MCF 10A (cell line): ENCODE results near the gene SMOC2. TPM values are rescaled to one million over a fixed set of nuclear protein-coding genes. Genes with fewer than 3 reads are reported as not detected.

Experiments
- BruUV-seq: library from RNA; stranded (reverse); fragments of 400-500 nt; replicated peaks from 2 replicates; lab custom pipeline; 2021; lab: Mats Ljungman, UMichigan
- CTCF ChIA-PET: fragments of 300-600 bp; sonication (Branson Sonifier 250); formaldehyde crosslinking; extraction: SDS; loops from one replicate; lab custom pipeline; 2021; ENCODE audit warnings: antibody characterized with exemption, inconsistent platforms; lab: Yijun Ruan, JAX
- POLR2A ChIA-PET: fragments of 300-600, 350-650 bp; sonication (Branson Sonifier 250); formaldehyde crosslinking; extraction: SDS; loops from one replicate; lab custom pipeline; 2020; ENCODE audit warnings: antibody characterized with exemption, inconsistent platforms; lab: Yijun Ruan, JAX
- DNase-seq: peaks from one replicate; pipeline ENCODE4 v3.0.0-alpha.2; 2018; ENCODE audit not compliant: unreplicated experiment
- H3K27ac Mint-ChIP-seq: one replicate; pipeline ENCODE4 v1.8.0; 2022; ENCODE audit warnings: mild to moderate bottlenecking, low read depth, mixed read lengths; ENCODE audit not compliant: unreplicated experiment
- H3K27me3 Mint-ChIP-seq: one replicate; pipeline ENCODE4 v1.8.0; 2022; ENCODE audit warnings: mixed read lengths; ENCODE audit not compliant: insufficient read depth, unreplicated experiment
- H3K36me3 Mint-ChIP-seq: one replicate; pipeline ENCODE4 v1.8.0; 2022; ENCODE audit warnings: mild to moderate bottlenecking, moderate library complexity, mixed read lengths; ENCODE audit not compliant: insufficient read depth, unreplicated experiment
- H3K4me1 Mint-ChIP-seq: one replicate; pipeline ENCODE4 v1.8.0; 2022; ENCODE audit warnings: mixed read lengths; ENCODE audit not compliant: insufficient read depth, unreplicated experiment
- H3K4me3 Mint-ChIP-seq: one replicate; pipeline ENCODE4 v1.8.0; 2022; ENCODE audit warnings: mild to moderate bottlenecking, moderate library complexity, mixed read lengths; ENCODE audit not compliant: unreplicated experiment
- H3K9me3 Mint-ChIP-seq: one replicate; pipeline ENCODE4 v1.8.0; 2022; ENCODE audit warnings: mixed read lengths; ENCODE audit not compliant: unreplicated experiment
- intact Hi-C: fragments of 100-400 bp; cut with micrococcal nuclease; formaldehyde crosslinking; loops from 2 replicates; pipeline ENCODE4 v1.14.1; 2022
- total RNA-seq: library from RNA; stranded (reverse); gene quantifications from 2 replicates; pipeline ENCODE4 v1.2.3, GENCODE V29; 2022
- TF ChIP-seq, protein P1 (sequence below): fragments of 200-600 bp; IDR thresholded peaks from one replicate; pipeline ENCODE4 v1.8.0; 2022; ENCODE audit warnings: antibody characterized with exemption, mild to moderate bottlenecking; ENCODE audit not compliant: unreplicated experiment

SMOC2 gene
- total RNA-seq, 1 experiment from 2014 or later: not detected

DNA sequence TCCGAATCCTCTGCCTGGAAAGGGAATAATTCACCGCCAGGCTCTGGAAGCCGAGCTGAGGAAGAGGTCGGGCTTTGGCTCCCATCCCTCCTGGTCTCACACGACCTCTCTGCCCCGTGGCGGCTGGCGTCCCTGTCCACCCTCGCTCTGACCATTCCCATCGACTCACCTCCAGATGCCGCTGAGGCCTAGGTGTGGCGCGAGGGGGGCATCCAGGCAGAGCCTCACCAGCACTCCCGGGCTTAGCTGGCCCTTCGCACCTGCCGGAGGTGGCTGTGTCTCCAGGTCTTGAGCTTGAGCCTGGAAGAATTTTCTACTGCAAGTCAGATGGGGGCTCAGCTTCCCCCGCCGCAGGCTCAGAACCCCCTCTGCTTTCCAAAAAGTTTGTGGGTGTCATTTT is 28.5 kb upstream of the SMOC2 start:
- H3K27ac Mint-ChIP-seq: no peak overlapping the region
- DNase-seq: no peak
- POLR2A ChIA-PET: no interaction called here
- H3K9me3 Mint-ChIP-seq: no peaks in the 10 kb centered on the region
- no peaks in the 10 kb centered on the region for H3K4me1 Mint-ChIP-seq
- intact Hi-C loops: no loop called here
- H3K27me3 Mint-ChIP-seq: peaks cover 49% of the 10 kb centered on the region
- H3K36me3 Mint-ChIP-seq: no peaks in the 10 kb centered on the region
- H3K4me3 Mint-ChIP-seq: no peak overlapping the region
- CTCF ChIA-PET: no interaction called here
- TF ChIP-seq, protein P1, sequence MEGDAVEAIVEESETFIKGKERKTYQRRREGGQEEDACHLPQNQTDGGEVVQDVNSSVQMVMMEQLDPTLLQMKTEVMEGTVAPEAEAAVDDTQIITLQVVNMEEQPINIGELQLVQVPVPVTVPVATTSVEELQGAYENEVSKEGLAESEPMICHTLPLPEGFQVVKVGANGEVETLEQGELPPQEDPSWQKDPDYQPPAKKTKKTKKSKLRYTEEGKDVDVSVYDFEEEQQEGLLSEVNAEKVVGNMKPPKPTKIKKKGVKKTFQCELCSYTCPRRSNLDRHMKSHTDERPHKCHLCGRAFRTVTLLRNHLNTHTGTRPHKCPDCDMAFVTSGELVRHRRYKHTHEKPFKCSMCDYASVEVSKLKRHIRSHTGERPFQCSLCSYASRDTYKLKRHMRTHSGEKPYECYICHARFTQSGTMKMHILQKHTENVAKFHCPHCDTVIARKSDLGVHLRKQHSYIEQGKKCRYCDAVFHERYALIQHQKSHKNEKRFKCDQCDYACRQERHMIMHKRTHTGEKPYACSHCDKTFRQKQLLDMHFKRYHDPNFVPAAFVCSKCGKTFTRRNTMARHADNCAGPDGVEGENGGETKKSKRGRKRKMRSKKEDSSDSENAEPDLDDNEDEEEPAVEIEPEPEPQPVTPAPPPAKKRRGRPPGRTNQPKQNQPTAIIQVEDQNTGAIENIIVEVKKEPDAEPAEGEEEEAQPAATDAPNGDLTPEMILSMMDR: no peak
- no TSS peak for BruUV-seq

DNA sequence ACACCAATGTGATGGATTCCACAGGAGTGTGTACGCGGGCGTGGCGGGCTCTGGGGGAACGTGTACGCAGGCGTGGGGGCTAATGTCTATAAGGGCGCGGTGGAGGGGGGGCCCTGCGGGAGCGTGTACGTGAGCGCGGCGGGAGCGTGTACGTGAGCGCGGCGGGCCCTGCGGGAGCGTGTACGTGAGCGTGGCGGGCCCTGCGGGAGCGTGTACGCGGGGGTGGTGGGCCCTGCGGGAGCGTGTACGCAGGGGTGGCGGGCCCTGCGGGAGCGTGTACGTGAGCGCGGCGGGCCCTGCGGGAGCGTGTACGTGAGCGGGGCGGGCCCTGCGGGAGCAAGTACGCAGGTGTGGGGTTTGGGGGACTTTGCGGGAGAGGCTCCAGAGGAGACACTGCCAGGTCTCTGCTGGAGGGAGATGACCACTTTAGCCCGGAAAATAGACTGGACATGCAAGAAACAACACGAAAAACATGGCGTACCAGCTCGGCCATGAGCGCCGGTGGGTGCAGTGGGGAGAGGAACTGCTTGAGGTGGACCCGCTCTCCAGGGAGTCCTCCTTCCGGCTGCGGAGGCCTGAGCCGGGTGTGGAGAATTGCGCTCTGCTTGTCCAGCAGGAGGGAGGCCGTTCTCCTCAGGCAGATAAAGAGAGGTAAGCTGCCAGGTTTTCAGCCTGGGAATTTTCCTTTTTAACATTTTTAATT is 27.8 kb upstream of the SMOC2 start:
- H3K27ac Mint-ChIP-seq: no peak overlapping the region
- BruUV-seq: no TSS peak

DNA sequence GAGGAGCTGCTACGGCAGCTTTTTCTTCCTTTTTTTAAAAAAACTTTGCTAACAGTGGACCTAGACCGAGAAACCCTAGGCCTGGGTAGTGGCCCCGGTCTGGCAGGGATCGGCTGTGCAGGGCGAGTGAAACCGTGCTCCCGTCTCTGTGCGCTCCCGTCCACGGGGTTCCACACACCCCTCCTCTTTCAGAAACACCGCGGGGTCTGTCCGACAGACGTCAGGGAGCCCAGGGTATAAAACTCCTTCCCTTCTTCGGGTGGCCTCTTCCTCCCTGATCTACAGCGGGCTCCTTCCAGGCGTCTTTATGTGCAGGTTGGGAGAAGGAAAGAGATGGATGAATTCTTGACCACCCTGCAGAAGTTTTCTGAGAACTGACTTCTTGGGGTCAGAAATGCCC is 27.1 kb upstream of the SMOC2 start:
- H3K9me3 Mint-ChIP-seq: no peaks in the 10 kb centered on the region
- CTCF ChIA-PET: no interaction called here
- BruUV-seq: no TSS peak

More for the DNA sequence above, 27.8 kb upstream of the SMOC2 start:
- ChIA-PET POLR2A (interaction anchor here (0.6 kb wide), 1 partner anchor 284 kb away, joined by 3 read pairs; no protein-coding TSS in a partner anchor), CTCF (no interaction called here)
- Mint-ChIP-seq H3K4me1 (no peaks in the 10 kb centered on the region), H3K36me3 (no peaks in the 10 kb centered on the region), H3K4me3 (no peak overlapping the region), H3K9me3 (no peaks in the 10 kb centered on the region), H3K27me3 (peaks cover 49% of the 10 kb centered on the region)
- TF ChIP-seq, protein P1: no peak
- no peak for DNase-seq
- intact Hi-C loops: no loop called here

DNA sequence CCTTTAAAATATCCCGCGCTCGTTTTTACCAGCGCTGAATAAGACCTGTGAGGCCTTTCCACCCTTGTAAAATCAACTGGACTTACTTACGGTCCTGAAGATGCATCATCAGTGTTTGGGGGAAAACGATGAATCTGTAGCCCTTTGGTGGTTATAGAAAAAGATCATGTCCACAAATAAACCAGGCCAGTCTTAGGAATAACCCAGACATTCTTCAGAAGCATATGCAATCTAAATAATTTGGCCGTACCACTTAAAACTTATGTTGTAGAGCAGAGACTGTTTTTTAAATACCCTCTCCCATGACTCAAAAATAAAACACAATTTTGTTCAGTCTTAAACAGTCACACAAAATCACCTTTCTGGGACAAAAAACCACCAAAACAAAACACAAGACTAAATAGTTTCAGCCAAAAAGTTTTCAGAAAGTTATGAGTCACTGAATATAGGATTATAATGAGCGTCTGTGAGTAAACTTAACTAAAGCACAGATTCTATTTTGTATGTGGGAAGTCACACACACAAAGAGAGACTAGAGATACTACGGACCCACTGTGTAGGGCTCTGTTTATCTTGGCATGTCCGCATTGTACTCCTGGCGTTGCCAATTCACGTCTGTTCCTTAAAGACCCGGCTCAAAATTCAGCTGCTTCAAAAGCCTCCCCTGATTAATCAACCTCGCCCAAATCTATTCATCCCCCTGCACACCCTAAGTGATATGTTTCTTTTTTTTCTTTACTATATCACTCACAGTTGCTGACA is 26.5 kb upstream of the SMOC2 start:
- Mint-ChIP-seq H3K27ac (no peak overlapping the region), H3K4me3 (no peak overlapping the region), H3K27me3 (peaks cover 59% of the 10 kb centered on the region), H3K4me1 (no peaks in the 10 kb centered on the region), H3K9me3 (no peaks in the 10 kb centered on the region), H3K36me3 (no peaks in the 10 kb centered on the region)
- BruUV-seq: no TSS peak
- ChIA-PET CTCF (no interaction called here), POLR2A (no interaction called here)
- TF ChIP-seq, protein P1: no peak
- intact Hi-C loops: no loop called here
- no peak for DNase-seq

More for the DNA sequence above, 27.1 kb upstream of the SMOC2 start:
- POLR2A ChIA-PET: interaction anchor here (0.6 kb wide), 1 partner anchor 284 kb away, joined by 3 read pairs; no protein-coding TSS in a partner anchor
- H3K4me3 Mint-ChIP-seq: no peak overlapping the region
- no peak overlapping the region for H3K27ac Mint-ChIP-seq
- TF ChIP-seq, protein P1: no peak
- intact Hi-C loops: no loop called here
- no peak for DNase-seq
- no peaks in the 10 kb centered on the region for H3K36me3 Mint-ChIP-seq
- no peaks in the 10 kb centered on the region for H3K4me1 Mint-ChIP-seq
- H3K27me3 Mint-ChIP-seq: peaks cover 52% of the 10 kb centered on the region
